Breast epithelium (tissue), 3 donors: Measurements from ENCODE around the gene TBC1D1.

Experiments used
- CTCF ChIP-seq, 3 donors: fragments of 450-650 bp; IDR thresholded peaks; one replicate each; pipeline ENCODE4 v1.5.1; 2016 to 2017; ENCODE audit warnings: antibody characterized with exemption in 3 of 3, mild to moderate bottlenecking in 3 of 3, moderate library complexity in 3 of 3
- POLR2A ChIP-seq: fragments of 450-650 bp; IDR thresholded peaks from one replicate; pipeline ENCODE4 v1.6.1; 2016; ENCODE audit warnings: antibody characterized with exemption, mild to moderate bottlenecking, moderate library complexity

DNA sequence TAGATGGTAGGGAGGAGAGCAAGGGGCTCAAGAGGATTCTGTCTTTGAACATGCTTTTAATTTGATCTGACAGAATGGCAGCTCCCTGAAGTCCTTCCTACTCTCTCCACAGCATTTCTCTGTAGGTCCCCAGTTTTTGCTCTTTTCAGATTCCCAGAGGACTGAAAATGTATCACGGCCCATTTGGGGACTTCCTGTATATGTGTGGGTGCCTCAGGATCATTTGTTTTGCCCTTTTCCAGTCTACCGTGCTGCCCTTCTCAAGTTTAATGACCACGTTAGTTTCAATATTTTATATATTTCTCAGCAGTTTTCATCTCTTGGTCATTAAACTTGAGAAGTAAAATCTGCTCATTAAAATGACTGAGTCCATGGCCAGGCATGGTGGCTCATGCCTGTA lies 2.3 kb downstream of the TBC1D1 start:
- TF ChIP-seq CTCF (IDR thresholded peaks at IDR 0.05) (no peak), POLR2A (no peak)
